Measurements from ENCODE around the gene SOS2. TPM values are rescaled to one million over a fixed set of nuclear protein-coding genes. Genes with fewer than 3 reads are reported as not detected.

Gene SOS2
- total and polyA plus RNA-seq, 2 of the 4 experiments (the other 2 are of a cell fraction) = 6.3 to 10.9 TPM

DNA sequence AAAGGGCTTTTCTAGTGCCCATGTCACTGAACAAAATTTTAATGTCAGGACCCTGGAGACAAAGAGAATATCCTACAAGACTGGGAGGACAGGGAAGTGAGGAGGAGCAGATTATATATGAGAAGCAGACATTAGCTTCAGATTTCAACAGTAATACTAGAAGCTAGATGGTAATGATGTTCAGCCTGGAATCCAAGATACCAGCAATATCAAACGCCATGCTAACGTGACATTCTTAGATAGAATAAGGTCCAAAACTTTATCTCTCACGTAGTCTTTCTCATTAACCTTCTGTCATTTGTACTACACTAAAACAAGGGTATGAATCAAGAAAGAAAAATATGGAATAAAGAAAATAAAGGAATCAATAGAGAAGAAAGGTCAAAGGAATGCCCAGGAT, 18.7 kb downstream of the SOS2 start:
- ChIA-PET POLR2A (ENCODE audit: unreplicated experiment) (no interaction called here), CTCF (no interaction called here)
- Histone ChIP-seq H3K4ac (ENCODE audit: low read depth, low read length) (no peak overlapping the region), H3K9me3 (ENCODE audit: control insufficient read depth, insufficient read depth, low read length) (no peaks in the 10 kb centered on the region), H3K23ac (ENCODE audit: low read depth, low read length) (no peak overlapping the region), H3K4me2 (ENCODE audit: low read depth, low read length) (no peak overlapping the region), H3K56ac (ENCODE audit: extremely low read depth, insufficient read depth, low read length) (no peak overlapping the region), H3K9ac (ENCODE audit: low read depth, low read length) (no peak overlapping the region), H3K18ac (ENCODE audit: low read depth, low read length) (no peak overlapping the region), H3K9me1 (ENCODE audit: insufficient read depth, low read length) (peaks cover 4% of the 10 kb centered on the region; the same call in 1 of the 2 replicates), H2AFZ (replicated peaks; ENCODE audit: low read length, poor library complexity) (no peak overlapping the region), H3K36me3 (ENCODE audit: control insufficient read depth, insufficient read depth, low read length) (no peaks in the 10 kb centered on the region), H3K14ac (replicated peaks; ENCODE audit: low read depth, low read length) (no peak overlapping the region), H2BK120ac (ENCODE audit: low read depth, low read length) (no peak overlapping the region), H3K27ac (ENCODE audit: insufficient read depth, low read length) (no peak overlapping the region), H4K91ac (ENCODE audit: insufficient read depth, low read depth, low read length) (no peak overlapping the region), H2BK20ac (ENCODE audit: low read depth, low read length) (no peak overlapping the region), H2AK9ac (replicated peaks; ENCODE audit: low read depth, low read length, poor library complexity) (no peak overlapping the region), H4K20me1 (ENCODE audit: insufficient read depth, low read length) (peaks cover 22% of the 10 kb centered on the region), H2BK5ac (ENCODE audit: low read depth, low read length, poor library complexity, severe bottlenecking) (no peak overlapping the region), H2BK15ac (ENCODE audit: low read depth, low read length) (no peak overlapping the region), H3K79me1 (ENCODE audit: low read depth in 1 of 2, low read length in 2 of 2) (peaks cover 16 to 55% of the 10 kb centered on the region in 2 experiments), H3K4me1 (ENCODE audit: control insufficient read depth, insufficient read depth, low read length) (no peaks in the 10 kb centered on the region), H3K4me3 (ENCODE audit: insufficient read depth, low read depth, low read length) (no peak overlapping the region), H2AK5ac (ENCODE audit: low read depth, low read length) (no peak overlapping the region), H4K8ac (ENCODE audit: low read depth in 2 of 2, low read length in 2 of 2) (no peak overlapping the region), H4K5ac (ENCODE audit: low read depth, low read length) (no peak overlapping the region), H3K27me3 (ENCODE audit: control insufficient read depth, insufficient read depth, low read length) (no peaks in the 10 kb centered on the region)
- no TSS peak for BruUV-seq (replicated peaks)
- ATAC-seq (ENCODE audit: low read depth) (no peak), DNase-seq (no peak)
- in situ Hi-C loops (cut with MboI; ENCODE audit: low sequenced_read_pairs) (no loop called here), dilution Hi-C loops (cut with HindIII; ENCODE audit: low sequenced_read_pairs, unreplicated experiment) (no loop called here), intact Hi-C loops (cut with micrococcal nuclease) (no loop called here)
- TF ChIP-seq CHD1 (IDR thresholded peaks at IDR 0.05; ENCODE audit: low read depth, low read length) (no peak), POLR2A (IDR thresholded peaks at IDR 0.05; ENCODE audit: low read depth, low read length) (no peak), MAFK (IDR thresholded peaks at IDR 0.05; ENCODE audit: low read depth, low read length) (no peak)
- TF ChIP-seq, protein P1, sequence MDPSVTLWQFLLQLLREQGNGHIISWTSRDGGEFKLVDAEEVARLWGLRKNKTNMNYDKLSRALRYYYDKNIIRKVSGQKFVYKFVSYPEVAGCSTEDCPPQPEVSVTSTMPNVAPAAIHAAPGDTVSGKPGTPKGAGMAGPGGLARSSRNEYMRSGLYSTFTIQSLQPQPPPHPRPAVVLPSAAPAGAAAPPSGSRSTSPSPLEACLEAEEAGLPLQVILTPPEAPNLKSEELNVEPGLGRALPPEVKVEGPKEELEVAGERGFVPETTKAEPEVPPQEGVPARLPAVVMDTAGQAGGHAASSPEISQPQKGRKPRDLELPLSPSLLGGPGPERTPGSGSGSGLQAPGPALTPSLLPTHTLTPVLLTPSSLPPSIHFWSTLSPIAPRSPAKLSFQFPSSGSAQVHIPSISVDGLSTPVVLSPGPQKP (IDR thresholded peaks at IDR 0.05; ENCODE audit: borderline replicate concordance, low read depth, low read length) = no peak
- no CpG with 5 or more reads among the region's 3 CpGs for WGBS, 2 experiments (ENCODE audit: extremely low coverage in 2 of 2, insufficient read length in 1 of 2)
